Loucy (cell line): ENCODE measurements around the gene RNASET2.

Experiments
- H2AFZ ChIP-seq: fragments of 200-600 bp; sonication (generic); 2 replicates; pipeline ENCODE4 v1.6.0; 2016; ENCODE audit warnings: antibody characterized with exemption, mild to moderate bottlenecking, low read length, moderate library complexity
- H3F3A ChIP-seq: fragments of 200-600 bp; 2 replicates; pipeline ENCODE4 v1.6.0; 2016; ENCODE audit warnings: antibody characterized with exemption, low read depth, mild to moderate bottlenecking
- H3K27me3 ChIP-seq: fragments of 200-600 bp; sonication (generic); 2 replicates; pipeline ENCODE4 v1.6.1; 2014; ENCODE audit warnings: low read length, mild to moderate bottlenecking; ENCODE audit not compliant: insufficient read depth, poor library complexity, severe bottlenecking
- H3K36me3 ChIP-seq: fragments of 200-600 bp; sonication (generic); 2 replicates; pipeline ENCODE4 v1.6.1; 2016; ENCODE audit warnings: low read length; ENCODE audit not compliant: insufficient read depth
- H3K4me1 ChIP-seq: fragments of 200-600 bp; sonication (generic); 2 replicates; pipeline ENCODE4 v1.5.1; 2014; ENCODE audit warnings: low read length, mild to moderate bottlenecking; ENCODE audit not compliant: insufficient read depth, poor library complexity, severe bottlenecking
- H3K4me2 ChIP-seq: fragments of 200-600 bp; sonication (generic); 2 replicates; pipeline ENCODE4 v1.6.0; 2014; ENCODE audit warnings: antibody characterized with exemption, low read length, low read depth, mild to moderate bottlenecking; ENCODE audit not compliant: poor library complexity, severe bottlenecking
- H3K4me3 ChIP-seq: fragments of 200-600 bp; sonication (generic); 2 replicates; pipeline ENCODE4 v1.5.1; 2014; ENCODE audit warnings: low read length, mild to moderate bottlenecking, mixed read lengths; ENCODE audit not compliant: poor library complexity, severe bottlenecking
- H3K79me2 ChIP-seq: fragments of 200-600 bp; sonication (generic); 2 replicates; pipeline ENCODE4 v1.6.1; 2014; ENCODE audit warnings: low read length; ENCODE audit not compliant: insufficient read depth
- H3K9ac ChIP-seq: fragments of 200-600 bp; sonication (generic); 2 replicates; pipeline ENCODE4 v1.6.0; 2014; ENCODE audit warnings: mild to moderate bottlenecking, low read depth, low read length, moderate library complexity; ENCODE audit not compliant: poor library complexity, severe bottlenecking
- H3K9me2 ChIP-seq: fragments of 200-600 bp; sonication (generic); replicated peaks from 2 replicates; pipeline ENCODE4 v1.6.1; 2016; ENCODE audit warnings: low read depth, low read length, mixed read lengths
- H3K9me3 ChIP-seq: fragments of 200-600 bp; sonication (generic); 2 replicates; pipeline ENCODE4 v1.6.1; 2014; ENCODE audit warnings: mild to moderate bottlenecking, antibody characterized with exemption, low read length, low read depth; ENCODE audit not compliant: insufficient read depth
- H4K20me1 ChIP-seq: fragments of 200-600 bp; sonication (generic); 2 replicates; pipeline ENCODE4 v1.6.0; 2014; ENCODE audit warnings: antibody characterized with exemption, low read length, mild to moderate bottlenecking; ENCODE audit not compliant: insufficient read depth, poor library complexity, severe bottlenecking
- CTCF ChIP-seq: fragments of 200-600 bp; sonication (generic); conservative IDR thresholded peaks from 2 replicates; pipeline ENCODE4 v1.5.1; 2014; ENCODE audit warnings: mild to moderate bottlenecking, antibody characterized with exemption, low read length
- EZH2phosphoT487 ChIP-seq: fragments of 200-600 bp; IDR thresholded peaks from 2 replicates; pipeline ENCODE4 v1.6.1; 2018; ENCODE audit warnings: antibody characterized with exemption, mild to moderate bottlenecking, moderate library complexity, borderline replicate concordance

Gene RNASET2

GRCh38 chr6:166989427-166990032 is 33.2 kb upstream of the RNASET2 start:
- H3K36me3 ChIP-seq = peaks cover 10% of the 10 kb centered on the region; the same call in 1 of the 2 replicates
- no peaks in the 10 kb centered on the region for H3F3A ChIP-seq
- no peak overlapping the region for H2AFZ ChIP-seq
- H3K4me1 ChIP-seq = no peaks in the 10 kb centered on the region
- peaks cover 57% of the 10 kb centered on the region; the same call in 1 of the 2 replicates for H3K79me2 ChIP-seq
- H3K9me2 ChIP-seq = no peaks in the 10 kb centered on the region
- peaks cover 5% of the 10 kb centered on the region for H4K20me1 ChIP-seq
- H3K9me3 ChIP-seq = no peaks in the 10 kb centered on the region
- no peak overlapping the region for H3K9ac ChIP-seq
- H3K4me2 ChIP-seq = no peak overlapping the region
- TF ChIP-seq CTCF (peak; percentile 58), EZH2phosphoT487 (no peak)
- no peak overlapping the region for H3K4me3 ChIP-seq
- H3K27me3 ChIP-seq = no peaks in the 10 kb centered on the region

- Histone ChIP-seq H3K9me2 (no peaks in the 10 kb centered on the region), H3K36me3 (peaks cover 10% of the 10 kb centered on the region; the same call in 1 of the 2 replicates), H4K20me1 (peaks cover 5% of the 10 kb centered on the region), H3K27me3 (no peaks in the 10 kb centered on the region), H3K4me2 (no peak overlapping the region), H3K9me3 (no peaks in the 10 kb centered on the region), H3K4me3 (no peak overlapping the region), H3K4me1 (no peaks in the 10 kb centered on the region), H2AFZ (no peak overlapping the region), H3K9ac (no peak overlapping the region), H3K79me2 (peaks cover 49% of the 10 kb centered on the region; the same call in 1 of the 2 replicates), H3F3A (no peaks in the 10 kb centered on the region)
- TF ChIP-seq EZH2phosphoT487 = no peak
- no peak for TF ChIP-seq CTCF
Observed at GRCh38 chr6:166988674-166989201, 32.4 kb upstream of the RNASET2 start.

GRCh38 chr6:166987930-166988329 is 31.6 kb upstream of the RNASET2 start:
- Histone ChIP-seq H4K20me1 (peaks cover 5% of the 10 kb centered on the region), H3F3A (no peaks in the 10 kb centered on the region), H3K4me1 (no peaks in the 10 kb centered on the region), H3K9ac (no peak overlapping the region), H3K4me3 (no peak overlapping the region), H3K9me2 (no peaks in the 10 kb centered on the region), H3K27me3 (no peaks in the 10 kb centered on the region), H3K36me3 (peaks cover 13% of the 10 kb centered on the region; the same call in 1 of the 2 replicates), H3K79me2 (peaks cover 41% of the 10 kb centered on the region; the same call in 1 of the 2 replicates), H2AFZ (no peak overlapping the region), H3K9me3 (no peaks in the 10 kb centered on the region), H3K4me2 (no peak overlapping the region)
- no peak for TF ChIP-seq EZH2phosphoT487
